Measurements from ENCODE around the gene RALBP1. TPM values are rescaled to one million over a fixed set of nuclear protein-coding genes. Genes with fewer than 3 reads are reported as not detected.

Gene RALBP1
- 88.9 and 94.4 TPM in 2 replicates for total RNA-seq

DNA sequence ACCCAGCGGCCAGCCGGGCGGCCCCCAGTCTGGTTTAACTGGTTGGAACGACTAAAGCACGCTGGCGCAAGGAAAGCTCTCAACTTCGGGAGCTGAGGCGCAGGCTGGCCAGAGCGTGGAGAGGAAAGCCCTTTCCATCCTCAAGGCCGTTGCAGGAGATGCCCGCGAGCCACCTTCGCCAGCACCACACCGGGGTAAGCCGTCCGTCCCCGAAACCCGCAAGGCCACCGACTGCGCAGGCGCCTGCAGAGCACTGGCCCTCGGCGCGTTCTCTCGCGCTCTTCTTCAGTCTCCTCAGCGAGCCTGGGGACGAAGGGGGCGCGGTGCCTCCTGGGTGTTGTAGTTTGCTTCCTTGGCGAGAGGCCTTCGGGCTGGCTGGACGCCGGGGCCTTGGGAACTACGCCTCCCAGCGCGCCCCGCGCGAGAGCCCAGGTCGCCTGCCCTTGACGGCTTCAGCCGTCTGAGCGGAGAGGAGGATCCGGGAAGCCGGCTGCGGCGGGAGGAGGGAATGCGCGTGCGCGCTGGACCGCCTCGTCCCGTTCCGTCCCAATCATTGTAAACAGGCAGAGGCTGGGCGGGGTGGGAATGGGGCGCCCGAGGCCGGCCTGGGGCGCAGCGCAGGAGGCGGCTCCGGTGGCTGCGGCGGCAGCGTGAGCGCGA is at the start of gene RALBP1:
Gene RALBP1, plus strand, starts transcription at position 531 of the 660 bp plus-strand sequence. CDS start 37,533 bp downstream, outside the sequence.

Other genes starting within 250 kb of the RALBP1 start
- 260 and 298 TPM in 2 replicates for gene TWSG1, start 140.7 kb upstream of the RALBP1 start, total RNA-seq
- gene PPP4R1, start 139.0 kb downstream of the RALBP1 start, total RNA-seq: 95.4 and 134 TPM in 2 replicates
- 35.2 and 48.9 TPM in 2 replicates for gene RAB31, start 232.8 kb downstream of the RALBP1 start, total RNA-seq